ENCODE measurements around the gene TRIOBP. TPM values are rescaled to one million over a fixed set of nuclear protein-coding genes. Genes with fewer than 3 reads are reported as not detected.

Gene TRIOBP
- total RNA-seq, 1 experiment from 2014 or later: 154 TPM

- DNase-seq: peak; percentile 68
- peaks cover 75% of the 10 kb centered on the region for H3K36me3 ChIP-seq
- no peak overlapping the region for H3K4me3 ChIP-seq
- H3K9me3 ChIP-seq: no peaks in the 10 kb centered on the region
- H3K27me3 ChIP-seq: no peaks in the 10 kb centered on the region
These were observed 54.8 kb downstream of the TRIOBP start for GRCh38 chr22:37751449-37752188.

DNA sequence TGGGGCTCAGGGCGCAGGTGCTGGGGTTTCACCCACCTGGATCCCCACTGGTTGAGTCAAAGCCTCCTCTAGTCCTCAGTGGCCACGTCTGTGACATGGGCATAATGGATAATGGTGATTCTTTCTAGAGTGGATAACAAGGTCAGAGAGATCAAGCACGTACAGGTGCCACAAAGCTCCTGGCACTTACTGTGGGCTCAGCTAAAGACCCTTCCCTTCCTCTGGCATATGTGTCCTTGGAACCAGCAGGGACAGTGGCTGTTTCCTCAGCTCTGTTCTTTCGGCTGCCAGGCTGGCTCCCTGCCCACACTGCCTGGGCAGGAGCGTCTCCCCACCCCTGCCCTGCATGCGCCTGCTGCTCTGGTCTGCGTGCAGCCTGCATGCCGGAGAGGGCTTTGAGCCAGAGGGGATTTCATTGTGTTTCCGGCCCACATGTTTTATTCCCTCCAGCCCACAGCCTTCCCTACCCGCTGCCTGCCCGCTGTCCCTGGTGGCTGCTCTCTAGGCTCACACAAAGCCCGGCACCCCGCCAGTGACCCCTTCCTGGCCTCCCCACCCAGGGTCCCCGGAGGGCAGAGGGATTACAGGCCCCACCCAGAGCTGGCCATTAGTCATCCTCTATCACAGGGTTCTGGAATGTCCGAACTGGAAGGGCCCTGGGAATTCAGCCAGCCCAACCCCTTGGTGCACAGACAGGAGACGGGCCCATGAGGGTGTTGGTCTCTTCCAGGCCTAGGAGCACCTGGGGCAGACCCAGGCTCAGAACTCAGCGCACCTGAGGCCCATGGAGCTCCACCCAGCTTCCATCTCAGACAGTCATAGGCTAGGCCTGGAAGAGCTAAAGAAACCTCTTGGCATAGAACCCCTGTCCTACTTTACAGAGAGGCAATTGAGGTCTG lies 55.6 kb downstream of the TRIOBP start:
- Histone ChIP-seq H3K9me3 (no peaks in the 10 kb centered on the region), H3K4me3 (no peak overlapping the region), H3K36me3 (peaks cover 77% of the 10 kb centered on the region), H3K27me3 (no peaks in the 10 kb centered on the region)
- peak; percentile 100 for DNase-seq

DNA sequence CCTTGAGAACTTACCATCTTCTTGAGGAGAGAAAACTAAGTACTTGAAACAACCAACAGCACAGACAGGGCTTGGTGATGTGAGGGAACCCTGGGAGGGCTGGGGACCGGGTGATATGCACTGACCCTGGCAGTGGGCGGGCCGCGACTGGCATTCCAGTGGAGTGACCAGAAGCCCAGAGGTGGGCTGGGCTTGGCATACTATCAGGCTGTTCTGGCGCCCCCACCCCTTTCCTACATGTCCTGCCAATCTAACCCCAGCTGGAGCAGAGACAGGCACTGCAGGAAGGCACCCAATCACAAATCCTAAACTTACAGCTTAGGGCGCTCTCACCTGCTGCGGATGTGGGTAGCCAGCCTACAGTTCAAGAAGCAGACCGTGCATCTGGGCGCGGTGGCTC lies 56.9 kb downstream of the TRIOBP start:
- peak; percentile 93 for DNase-seq
- no peak overlapping the region for H3K4me3 ChIP-seq
- H3K27me3 ChIP-seq: no peaks in the 10 kb centered on the region
- H3K36me3 ChIP-seq: peaks cover 79% of the 10 kb centered on the region
- H3K9me3 ChIP-seq: no peaks in the 10 kb centered on the region

DNA sequence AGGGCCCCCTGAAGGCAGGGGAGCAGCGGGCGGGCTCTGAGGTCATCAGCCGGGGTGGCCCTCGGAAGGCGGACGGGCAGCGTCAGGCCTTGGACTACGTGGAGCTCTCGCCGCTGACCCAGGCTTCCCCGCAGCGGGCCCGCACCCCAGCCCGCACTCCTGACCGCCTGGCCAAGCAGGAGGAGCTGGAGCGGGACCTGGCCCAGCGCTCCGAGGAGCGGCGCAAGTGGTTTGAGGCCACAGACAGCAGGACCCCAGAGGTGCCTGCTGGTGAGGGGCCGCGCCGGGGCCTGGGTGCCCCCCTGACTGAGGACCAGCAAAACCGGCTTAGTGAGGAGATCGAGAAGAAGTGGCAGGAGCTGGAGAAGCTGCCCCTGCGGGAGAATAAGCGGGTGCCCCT lies 60.8 kb downstream of the TRIOBP start:
- no peaks in the 10 kb centered on the region for H3K9me3 ChIP-seq
- no peaks in the 10 kb centered on the region for H3K27me3 ChIP-seq
- DNase-seq: no peak
- peaks cover 87% of the 10 kb centered on the region for H3K36me3 ChIP-seq
- H3K4me3 ChIP-seq: no peak overlapping the region

DNA sequence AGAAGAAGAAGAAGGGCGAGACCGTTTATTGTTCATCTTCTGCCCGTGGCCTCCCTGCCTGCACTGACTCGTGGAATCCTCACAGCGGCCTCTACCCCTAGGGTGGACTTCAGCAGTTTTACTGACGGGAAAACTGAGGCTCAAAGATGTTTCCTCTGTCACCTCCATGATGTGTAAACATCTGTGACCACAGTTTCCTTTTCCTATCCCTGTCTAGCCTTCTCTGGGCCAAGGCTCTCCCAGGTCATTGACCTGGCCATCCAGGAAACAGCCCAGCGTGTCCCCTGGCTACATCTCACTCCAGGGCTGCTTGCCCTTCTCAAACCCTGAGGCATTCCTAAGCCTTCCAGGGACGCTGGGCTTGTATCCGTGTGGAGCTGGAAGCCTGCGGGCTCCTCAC lies 61.8 kb downstream of the TRIOBP start:
- Histone ChIP-seq H3K9me3 (no peaks in the 10 kb centered on the region), H3K4me3 (no peak overlapping the region), H3K36me3 (peaks cover 87% of the 10 kb centered on the region), H3K27me3 (no peaks in the 10 kb centered on the region)
- no peak for DNase-seq

DNA sequence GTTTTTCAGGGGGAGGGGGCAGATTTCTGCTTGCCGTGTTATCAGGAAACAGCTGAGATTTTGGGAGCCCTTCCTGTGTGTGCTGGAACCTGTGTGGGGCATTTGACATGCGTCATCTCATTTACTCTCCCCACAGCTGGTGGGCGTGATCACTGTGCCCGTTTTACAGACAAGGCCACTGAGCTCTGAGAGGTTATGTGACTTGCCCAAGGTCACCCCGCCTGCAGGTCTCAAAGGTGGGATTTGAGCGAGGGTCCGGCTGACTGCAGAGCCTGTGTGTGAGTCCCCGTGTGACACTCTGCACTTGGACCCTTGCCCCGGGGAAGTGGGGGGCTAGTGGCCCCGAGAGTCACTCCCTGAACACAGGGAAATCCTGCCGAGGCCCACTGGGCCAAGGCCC lies 62.4 kb downstream of the TRIOBP start:
- no peak for DNase-seq
- H3K9me3 ChIP-seq: no peaks in the 10 kb centered on the region
- peaks cover 89% of the 10 kb centered on the region for H3K36me3 ChIP-seq
- H3K4me3 ChIP-seq: no peak overlapping the region
- no peaks in the 10 kb centered on the region for H3K27me3 ChIP-seq

DNA sequence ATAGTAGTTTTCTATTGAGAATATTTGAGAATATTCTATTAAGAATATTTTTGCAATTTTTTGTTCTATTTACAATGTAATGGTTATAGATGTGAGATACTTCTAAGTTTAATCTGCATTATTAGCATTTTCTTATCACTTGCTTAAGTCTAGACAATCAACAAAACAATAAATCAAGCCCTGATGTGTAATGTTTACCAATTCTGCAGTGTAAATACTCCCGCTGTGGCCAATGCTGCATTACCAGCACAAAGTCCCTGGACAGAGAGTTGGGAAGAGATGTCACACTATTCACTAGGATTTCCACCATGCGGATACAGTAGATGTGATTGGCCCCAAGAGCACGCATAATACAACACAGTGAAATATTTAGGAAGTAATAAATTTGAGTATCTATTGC lies 63.3 kb downstream of the TRIOBP start:
- DNase-seq: no peak
- Histone ChIP-seq H3K27me3 (no peaks in the 10 kb centered on the region), H3K4me3 (no peak overlapping the region), H3K36me3 (peaks cover 86% of the 10 kb centered on the region), H3K9me3 (no peaks in the 10 kb centered on the region)

DNA sequence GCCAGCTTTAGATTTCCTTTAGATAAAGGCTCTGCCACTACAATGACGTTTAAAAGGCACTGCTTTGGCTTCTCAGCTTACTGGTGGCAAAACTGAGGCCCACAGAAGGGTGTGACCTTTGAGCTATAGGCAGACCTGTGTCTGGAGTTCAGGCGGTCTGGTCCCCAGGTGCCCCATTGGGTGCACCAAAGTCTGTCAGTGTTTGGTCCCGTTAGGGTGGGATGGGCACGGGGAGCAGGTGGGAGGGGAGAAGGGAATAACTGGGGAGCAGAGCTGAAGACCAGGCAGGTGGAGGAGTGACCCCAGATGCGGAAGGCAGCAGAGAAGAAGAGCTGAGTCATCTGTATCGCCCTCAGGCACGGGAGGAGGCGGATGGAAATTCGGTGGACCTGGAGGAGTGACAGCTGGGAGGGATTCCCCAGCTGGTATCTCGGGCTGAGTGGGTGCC lies 65.6 kb downstream of the TRIOBP start:
- no peaks in the 10 kb centered on the region for H3K27me3 ChIP-seq
- peaks cover 79% of the 10 kb centered on the region for H3K36me3 ChIP-seq
- DNase-seq: no peak

GRCh38 chr22:37763012-37763411 lies 66.2 kb downstream of the TRIOBP start:
- no peak for DNase-seq
- Histone ChIP-seq H3K36me3 (peaks cover 79% of the 10 kb centered on the region), H3K9me3 (no peaks in the 10 kb centered on the region), H3K27me3 (no peaks in the 10 kb centered on the region), H3K4me3 (no peak overlapping the region)

More for the DNA sequence above, 65.6 kb downstream of the TRIOBP start:
- Histone ChIP-seq H3K4me3 (no peak overlapping the region), H3K9me3 (no peaks in the 10 kb centered on the region)

GRCh38 chr22:37763652-37764051 lies 66.8 kb downstream of the TRIOBP start:
- H3K9me3 ChIP-seq: no peaks in the 10 kb centered on the region
- H3K4me3 ChIP-seq: no peak overlapping the region
- peaks cover 79% of the 10 kb centered on the region for H3K36me3 ChIP-seq
- no peak for DNase-seq
- H3K27me3 ChIP-seq: no peaks in the 10 kb centered on the region

GRCh38 chr22:37764622-37765021 lies 67.8 kb downstream of the TRIOBP start:
- DNase-seq: peak; percentile 87
- Histone ChIP-seq H3K36me3 (peaks cover 80% of the 10 kb centered on the region), H3K9me3 (no peaks in the 10 kb centered on the region), H3K4me3 (no peak overlapping the region), H3K27me3 (no peaks in the 10 kb centered on the region)

GRCh38 chr22:37765498-37765897 lies 68.7 kb downstream of the TRIOBP start:
- DNase-seq: no peak
- no peak overlapping the region for H3K4me3 ChIP-seq
- H3K9me3 ChIP-seq: no peaks in the 10 kb centered on the region
- peaks cover 72% of the 10 kb centered on the region for H3K36me3 ChIP-seq
- no peaks in the 10 kb centered on the region for H3K27me3 ChIP-seq

- DNase-seq: no peak
- peaks cover 71% of the 10 kb centered on the region for H3K36me3 ChIP-seq
- no peaks in the 10 kb centered on the region for H3K27me3 ChIP-seq
- no peak overlapping the region for H3K4me3 ChIP-seq
- H3K9me3 ChIP-seq: no peaks in the 10 kb centered on the region
These were observed 69.2 kb downstream of the TRIOBP start for GRCh38 chr22:37765953-37766576.

- Histone ChIP-seq H3K9me3 (no peaks in the 10 kb centered on the region), H3K4me3 (no peak overlapping the region), H3K27me3 (no peaks in the 10 kb centered on the region), H3K36me3 (peaks cover 74% of the 10 kb centered on the region)
- DNase-seq: no peak
These were observed 71.4 kb downstream of the TRIOBP start for GRCh38 chr22:37768273-37768672.

DNA sequence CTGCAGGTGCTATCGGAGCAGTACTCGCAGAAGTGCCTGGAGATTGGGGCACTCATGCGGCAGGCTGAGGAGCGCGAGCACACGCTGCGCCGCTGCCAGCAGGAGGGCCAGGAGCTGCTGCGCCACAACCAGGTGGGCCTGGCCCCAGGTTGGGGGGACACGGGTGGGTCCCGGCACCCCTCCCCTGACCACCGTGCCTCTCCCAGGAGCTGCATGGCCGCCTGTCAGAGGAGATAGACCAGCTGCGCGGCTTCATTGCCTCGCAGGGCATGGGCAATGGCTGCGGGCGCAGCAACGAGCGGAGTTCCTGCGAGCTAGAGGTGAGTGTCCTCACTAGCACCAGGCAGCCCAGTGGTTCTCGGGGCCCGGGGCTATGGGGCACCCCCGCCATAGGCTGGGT lies 72.2 kb downstream of the TRIOBP start:
- H3K9me3 ChIP-seq: no peaks in the 10 kb centered on the region
- H3K27me3 ChIP-seq: no peaks in the 10 kb centered on the region
- peaks cover 74% of the 10 kb centered on the region for H3K36me3 ChIP-seq
- no peak for DNase-seq
- no peak overlapping the region for H3K4me3 ChIP-seq

GRCh38 chr22:37771081-37771480 lies 74.2 kb downstream of the TRIOBP start:
- no peaks in the 10 kb centered on the region for H3K27me3 ChIP-seq
- H3K36me3 ChIP-seq: peaks cover 68% of the 10 kb centered on the region
- H3K4me3 ChIP-seq: no peak overlapping the region
- DNase-seq: no peak
- H3K9me3 ChIP-seq: no peaks in the 10 kb centered on the region
